ENCODE results near the gene DYNC1LI1. TPM values are rescaled to one million over a fixed set of nuclear protein-coding genes. Genes with fewer than 3 reads are reported as not detected.

The DYNC1LI1 gene
- total and polyA plus RNA-seq, 8 donors: 32.6 to 44.2 (median 39.6) TPM

DNA sequence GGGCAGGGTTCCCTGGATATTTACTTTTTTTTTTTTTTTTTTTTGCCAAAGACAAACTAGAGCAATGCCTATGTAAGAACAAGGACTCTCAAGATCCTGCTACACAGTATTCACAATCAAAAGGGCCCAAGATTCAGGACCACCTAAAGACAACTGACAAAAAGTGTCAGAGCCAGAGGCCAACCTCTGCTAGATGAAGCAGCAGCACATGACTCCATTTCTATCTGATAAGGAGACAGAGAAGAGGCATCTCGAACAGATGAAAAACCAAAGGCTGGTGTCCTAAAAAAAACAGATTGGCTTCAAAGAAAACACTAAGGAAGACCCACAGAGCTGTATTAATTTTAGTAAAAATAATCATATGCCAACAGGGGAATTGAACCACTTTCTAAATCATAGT is 88.0 kb downstream of the DYNC1LI1 start:
- no peaks in the 10 kb centered on the region for H3K27me3 ChIP-seq
- ATAC-seq: no peak
- no peak for TF ChIP-seq CTCF (IDR thresholded peaks at IDR 0.05)
- H3K27ac ChIP-seq: no peak overlapping the region
- H3K4me1 ChIP-seq: peaks cover 0 to 34% of the 10 kb centered on the region in 2 donors
- no peak overlapping the region for H3K4me3 ChIP-seq
- intact Hi-C loops (cut with DNase I): no loop called here
- no peak for DNase-seq
- H3K9me3 ChIP-seq: no peaks in the 10 kb centered on the region
- H3K36me3 ChIP-seq: peaks cover 0 to 56% of the 10 kb centered on the region in 2 donors

DNA sequence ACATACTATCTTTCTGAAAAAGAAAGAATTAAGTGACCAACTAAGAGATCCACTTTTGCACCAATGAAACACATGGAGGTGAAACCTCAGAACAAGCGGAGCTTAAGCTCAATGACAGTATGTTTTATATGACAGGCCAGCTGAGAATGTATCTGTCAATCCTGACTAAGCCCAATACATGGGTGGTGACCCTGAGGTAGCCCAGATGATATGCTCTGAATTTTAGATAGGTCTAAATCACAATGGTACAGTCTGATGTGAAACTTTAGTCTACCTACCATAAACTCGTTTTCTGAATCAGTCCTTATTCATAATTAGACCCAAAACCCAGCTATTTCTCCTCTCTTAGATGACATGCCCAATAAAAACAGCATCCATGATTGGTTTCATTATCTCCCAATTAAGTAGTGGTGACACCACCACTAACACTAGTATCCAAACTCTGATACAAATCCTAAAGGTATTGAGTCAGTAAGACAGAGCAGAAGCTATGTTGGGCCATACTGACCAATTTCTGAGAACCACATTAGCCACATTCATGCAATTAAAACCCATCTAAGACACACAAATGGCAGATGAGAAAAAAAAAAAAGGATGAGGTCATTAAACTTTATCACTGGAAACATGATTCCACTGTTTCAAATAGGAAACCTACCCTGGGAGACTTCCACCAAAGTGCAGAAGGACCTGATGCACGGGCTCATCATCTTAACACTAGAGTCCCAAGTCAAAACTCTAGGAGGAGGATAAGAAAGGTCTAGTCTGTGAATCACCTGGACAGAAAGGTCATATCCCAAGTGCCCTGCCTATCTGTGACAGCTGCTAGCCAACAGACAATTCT is 88.6 kb downstream of the DYNC1LI1 start:
- Histone ChIP-seq H3K4me3 (no peak overlapping the region), H3K9me3 (no peaks in the 10 kb centered on the region), H3K27ac (no peak overlapping the region), H3K27me3 (no peaks in the 10 kb centered on the region), H3K36me3 (peaks cover 0 to 49% of the 10 kb centered on the region in 2 donors), H3K4me1 (peaks cover 0 to 34% of the 10 kb centered on the region in 2 donors)
- TF ChIP-seq CTCF (IDR thresholded peaks at IDR 0.05): no peak
- intact Hi-C loops (cut with DNase I): no loop called here
- DNase-seq (no peak), ATAC-seq (no peak)

- intact Hi-C loops (cut with DNase I): no loop called here
- ATAC-seq (no peak), DNase-seq (no peak)
- Histone ChIP-seq H3K4me1 (peaks cover 0 to 33% of the 10 kb centered on the region in 2 donors), H3K4me3 (no peak overlapping the region), H3K9me3 (no peaks in the 10 kb centered on the region), H3K36me3 (peaks cover 0 to 40% of the 10 kb centered on the region in 2 donors), H3K27ac (no peak overlapping the region), H3K27me3 (no peaks in the 10 kb centered on the region)
- TF ChIP-seq CTCF (IDR thresholded peaks at IDR 0.05): no peak
These were observed 90.1 kb downstream of the DYNC1LI1 start for GRCh38 chr3:32480604-32481003.

Small RNAs within 50 kb of the gene (microRNA-seq; reads per million reads assigned to microRNA genes)
- 0 to 0.27 reads per million in 2 donors for gene MIR548AY

Other genes with a start within 250 kb of the DYNC1LI1 start
- gene CMTM7, start 179.0 kb downstream of the DYNC1LI1 start, total RNA-seq: 10 to 100 TPM; 46.7 to 50.4 TPM
- gene CMTM7, start 179.0 kb downstream of the DYNC1LI1 start, polyA plus RNA-seq (ENCODE audit: insufficient read length in 6 of 6): 10 to 100 TPM; 61.1 to 80.5 (median 72.1) TPM
- gene CMTM6, start 68.0 kb downstream of the DYNC1LI1 start, total RNA-seq: 10 to 100 TPM; 67.9 to 83.8 TPM
- 10 to 100 TPM; 69.2 to 91.2 (median 75.0) TPM for gene CMTM6, start 68.0 kb downstream of the DYNC1LI1 start, polyA plus RNA-seq (ENCODE audit: insufficient read length in 6 of 6)
- 10 to 100 TPM; 27.8 to 37.1 TPM for gene CNOT10, start 114.3 kb upstream of the DYNC1LI1 start, total RNA-seq
- gene CNOT10, start 114.3 kb upstream of the DYNC1LI1 start, polyA plus RNA-seq (ENCODE audit: insufficient read length in 6 of 6): 10 to 100 TPM; 46.3 to 61.8 (median 53.4) TPM
- gene TRIM71, start 247.1 kb upstream of the DYNC1LI1 start, total RNA-seq: 1 to 10 TPM; 2.2 to 2.4 TPM
- 1 to 10 TPM; 5.2 to 8.3 (median 6.9) TPM for gene TRIM71, start 247.1 kb upstream of the DYNC1LI1 start, polyA plus RNA-seq (ENCODE audit: insufficient read length in 6 of 6)

Measured in left lung (tissue), 10 donors.